IPS DF 4.7 (cell line): ENCODE measurements around the gene FAM120AOS.

ENCODE experiments used
- DNase-seq: peaks from one replicate; pipeline ENCODE4 v3.0.0-alpha.2; 2013; ENCODE audit warnings: low spot score; ENCODE audit errors: extremely low read depth

Gene FAM120AOS

DNA sequence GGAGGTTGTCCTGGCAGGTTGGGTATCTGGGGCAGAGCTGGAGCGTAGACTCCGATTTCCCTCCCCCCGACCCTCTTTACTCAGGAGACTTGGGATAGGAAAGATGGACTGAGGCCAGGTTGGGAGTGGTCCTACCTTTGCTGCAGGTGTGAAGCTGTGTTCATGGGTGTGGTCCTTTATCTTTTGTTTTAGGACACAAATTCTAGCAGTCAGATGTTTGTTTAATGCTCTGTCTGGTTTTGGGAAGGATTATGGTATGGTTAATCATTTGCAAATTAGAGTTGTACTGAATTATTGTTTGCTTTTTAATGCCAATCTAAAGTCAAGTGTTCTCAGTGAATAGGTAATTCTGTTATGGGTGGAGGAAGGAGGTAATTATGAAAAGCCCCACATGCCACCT is 14.1 kb upstream of the FAM120AOS start:
- DNase-seq = no peak

DNA sequence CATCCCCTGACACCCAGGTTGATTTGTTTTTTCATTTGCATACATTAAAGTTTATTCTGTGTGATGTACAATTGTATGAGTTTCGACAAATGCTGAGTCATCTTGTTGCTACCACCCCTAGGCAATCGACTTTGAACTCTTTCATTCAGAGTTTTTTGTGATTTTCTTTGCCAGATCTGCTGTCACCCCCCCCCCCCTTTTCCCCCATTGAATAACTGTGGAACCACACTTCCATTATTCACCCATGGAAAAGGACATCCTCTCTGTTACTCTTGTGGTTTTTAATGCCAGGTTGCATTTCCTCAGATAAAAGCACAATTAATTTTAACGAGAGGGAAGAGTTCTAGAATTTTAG is 13.7 kb upstream of the FAM120AOS start:
- DNase-seq = no peak

DNA sequence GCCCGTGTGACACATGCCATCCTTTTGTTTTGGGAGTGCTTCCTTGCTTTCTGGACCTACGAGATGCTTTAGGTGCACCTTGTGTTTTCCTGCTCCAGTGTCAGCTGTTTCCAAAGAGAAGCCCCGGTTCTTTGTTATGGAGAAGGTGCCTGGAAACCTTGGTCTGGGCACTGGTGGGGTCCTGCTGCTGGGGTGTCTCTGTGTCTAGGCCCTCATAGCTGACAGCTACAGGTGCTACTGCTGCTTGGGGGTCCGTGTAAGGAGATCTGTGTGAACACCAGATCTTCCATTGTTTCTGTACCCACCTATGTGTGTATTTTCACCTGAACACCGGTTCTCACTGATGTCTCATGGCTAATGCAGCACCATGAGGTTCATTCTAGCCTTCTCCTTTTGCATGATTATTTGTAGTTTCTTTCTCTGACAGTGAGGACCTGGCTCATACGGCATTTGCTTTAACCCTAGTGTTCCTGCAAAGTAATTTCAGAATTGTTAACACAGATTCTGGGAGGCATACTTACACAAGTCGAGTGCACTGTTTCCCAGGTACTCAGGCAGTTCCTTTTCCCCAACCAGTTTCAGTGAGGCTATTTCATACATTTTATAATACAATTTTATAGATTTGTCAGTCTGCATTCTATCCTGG is 13.2 kb upstream of the FAM120AOS start:
- no peak for DNase-seq

DNA sequence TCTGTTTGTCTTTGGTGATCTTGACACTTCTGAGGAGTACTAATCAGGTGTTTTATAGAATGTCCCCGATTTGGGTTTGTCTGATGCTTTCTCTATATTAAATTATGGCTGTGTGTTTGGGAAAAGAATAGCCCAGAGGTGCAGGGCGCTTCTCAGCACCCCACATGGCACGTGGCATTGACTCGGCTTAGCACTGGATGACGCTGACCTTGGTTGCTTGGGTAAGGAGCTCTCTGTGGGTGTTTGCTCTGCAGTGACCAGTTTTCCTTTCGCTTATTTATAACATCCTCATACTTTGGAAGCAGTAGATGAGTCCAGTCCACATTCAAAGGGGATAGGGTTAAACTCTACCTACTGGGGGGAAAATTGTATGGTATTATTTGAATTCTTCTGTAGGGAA is 12.5 kb upstream of the FAM120AOS start:
- DNase-seq = no peak

DNA sequence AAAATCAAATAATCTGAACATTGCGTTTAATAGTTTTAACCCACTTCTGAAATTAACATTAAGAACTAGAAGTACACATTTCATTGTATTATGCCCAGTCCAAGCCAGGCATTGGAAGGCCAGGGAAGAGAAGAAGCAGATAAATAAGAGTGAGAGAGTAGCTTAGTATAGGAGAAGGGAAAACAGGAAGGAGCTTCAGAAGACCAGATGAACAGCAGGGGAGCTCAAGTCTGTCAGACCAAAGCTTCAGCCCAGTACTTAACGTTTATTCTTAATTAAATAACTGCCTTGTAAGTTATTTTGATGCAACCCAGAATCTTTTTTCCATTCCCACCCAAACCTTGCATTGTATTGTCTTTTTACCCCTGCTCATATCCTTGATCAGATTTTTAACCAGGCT is 11.5 kb upstream of the FAM120AOS start:
- DNase-seq = no peak

DNA sequence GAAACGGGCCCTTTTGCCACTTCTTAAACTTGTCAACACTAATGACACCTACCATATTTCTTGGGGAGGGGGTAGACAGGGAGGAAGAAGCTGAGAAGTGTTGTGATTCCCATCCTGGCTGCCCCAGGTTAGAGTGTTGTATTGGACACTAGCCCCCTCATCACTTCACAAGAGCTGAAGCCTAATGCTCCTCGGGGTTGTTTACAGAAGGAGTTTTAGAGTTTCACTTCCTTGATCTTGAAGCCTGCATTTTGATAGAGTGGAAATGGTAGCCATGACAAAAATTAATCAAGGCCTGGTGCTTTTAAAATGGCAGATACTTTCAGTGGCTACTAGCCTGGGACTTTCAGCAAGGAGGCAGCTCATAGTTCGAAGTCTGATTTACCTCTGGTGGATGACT is 11.0 kb upstream of the FAM120AOS start:
- no peak for DNase-seq

DNA sequence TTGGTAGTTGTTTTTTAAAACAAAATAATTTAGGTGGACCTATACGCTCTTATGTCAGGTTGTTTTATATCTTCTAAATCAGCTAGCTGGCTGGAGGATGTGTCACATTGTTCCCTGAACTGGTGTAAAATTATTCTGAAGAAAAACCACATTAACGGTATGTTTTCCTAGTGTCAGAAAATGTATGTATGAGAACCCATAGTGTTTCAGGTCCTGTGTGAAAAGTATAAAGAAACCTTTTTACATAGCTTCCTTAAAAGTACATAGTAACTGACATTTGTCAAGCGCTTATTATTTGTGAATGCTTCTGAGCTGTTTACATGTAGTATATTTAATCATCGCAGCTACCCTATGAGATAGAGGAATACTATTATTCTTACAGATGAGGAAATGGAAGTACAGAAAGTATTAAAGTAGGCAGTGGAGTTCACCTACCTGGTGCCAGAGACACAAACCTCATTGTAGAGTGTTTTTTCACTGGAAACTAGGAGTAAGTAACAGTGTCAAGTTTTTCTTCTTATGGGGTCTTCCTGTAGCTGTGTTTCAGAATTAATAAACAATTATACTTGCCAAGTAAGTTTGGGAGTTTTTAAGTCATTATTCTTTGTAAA is 10.4 kb upstream of the FAM120AOS start:
- no peak for DNase-seq

DNA sequence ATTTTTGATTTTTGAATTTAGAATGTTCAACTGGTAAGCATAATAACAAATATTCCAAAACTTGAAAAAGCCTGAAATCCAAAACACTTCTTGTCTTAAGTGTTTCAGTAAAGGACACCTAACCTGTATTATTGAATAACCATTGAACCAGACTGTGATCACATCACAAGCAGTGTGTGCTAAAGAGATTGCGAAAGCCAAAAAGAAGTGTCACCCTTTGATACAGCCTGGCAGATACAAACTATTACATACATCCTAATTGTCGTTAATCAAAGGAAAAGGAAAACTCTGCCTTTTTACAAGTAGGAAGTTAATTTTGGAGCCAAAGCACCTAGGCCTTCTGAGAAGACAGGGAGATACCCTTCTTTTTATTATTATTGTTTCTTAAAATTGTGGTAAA is 8.4 kb upstream of the FAM120AOS start:
- no peak for DNase-seq

DNA sequence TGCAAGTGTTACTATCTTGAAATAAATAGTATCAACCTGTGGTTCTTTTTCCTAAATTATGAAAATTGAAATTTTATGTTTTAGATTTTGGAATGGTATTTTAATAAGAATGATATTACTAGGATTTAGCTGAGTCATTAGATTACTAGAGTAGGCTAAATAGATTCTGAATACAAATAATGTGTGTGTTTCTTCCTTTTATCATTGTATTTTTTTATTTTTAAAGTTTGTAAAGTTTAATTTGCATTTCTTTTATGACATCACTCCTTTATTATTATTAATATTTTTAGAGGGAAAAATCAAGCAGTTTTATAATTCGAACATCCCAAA is 8.0 kb upstream of the FAM120AOS start:
- no peak for DNase-seq

DNA sequence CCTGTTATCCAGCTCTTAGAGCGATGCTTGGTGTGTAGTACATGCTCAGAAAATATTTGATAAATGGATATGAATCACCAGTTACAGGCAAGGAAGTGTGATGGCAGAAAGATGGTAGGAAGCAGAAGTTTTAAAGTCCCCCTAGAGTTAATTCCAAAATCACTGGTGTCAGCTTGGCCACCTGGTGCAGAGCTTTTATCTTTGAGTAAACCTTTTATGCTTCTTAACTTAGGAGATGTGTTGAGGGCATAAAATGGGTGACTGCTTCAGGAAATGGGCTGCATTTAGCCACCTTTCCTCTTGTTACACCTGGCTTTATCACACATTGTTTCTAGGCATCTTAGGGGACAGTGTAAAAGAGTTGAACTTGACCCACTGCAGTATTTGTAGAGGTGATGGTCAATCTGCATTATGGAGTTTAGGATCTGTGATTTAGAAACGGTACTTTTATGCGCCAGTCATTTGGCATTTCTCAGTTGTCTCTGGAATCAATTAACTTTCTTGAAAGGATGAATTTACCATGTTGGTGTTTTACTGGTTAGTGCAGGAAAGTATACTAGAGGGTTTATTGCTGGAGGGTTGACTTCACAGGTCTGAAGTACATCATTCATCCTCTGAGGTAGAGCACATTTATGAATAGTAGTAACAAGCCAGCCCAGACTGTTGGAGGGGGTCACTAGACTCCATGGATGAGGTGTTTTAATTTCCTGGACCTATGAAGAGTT is 7.5 kb upstream of the FAM120AOS start:
- DNase-seq = no peak

DNA sequence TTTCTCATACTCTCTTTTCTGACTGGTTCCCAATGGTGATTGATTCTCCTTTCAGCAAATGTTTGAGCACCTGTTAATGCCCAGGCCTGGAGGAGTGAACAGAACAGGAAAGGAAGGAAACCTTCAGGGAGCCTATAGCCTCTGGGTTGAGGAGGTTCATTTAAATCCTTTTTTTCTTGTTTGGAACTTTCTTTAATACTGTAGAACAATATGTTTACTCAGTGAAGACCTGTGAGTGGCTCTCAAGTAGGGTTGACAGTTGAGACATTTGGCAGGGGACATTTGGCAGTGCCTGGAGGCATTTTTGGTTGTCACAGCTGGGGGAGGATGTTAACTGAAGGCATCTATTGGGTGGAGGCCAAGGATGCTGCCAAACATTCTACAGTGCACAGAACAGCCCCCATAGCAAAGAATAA is 6.1 kb upstream of the FAM120AOS start:
- DNase-seq = no peak

DNA sequence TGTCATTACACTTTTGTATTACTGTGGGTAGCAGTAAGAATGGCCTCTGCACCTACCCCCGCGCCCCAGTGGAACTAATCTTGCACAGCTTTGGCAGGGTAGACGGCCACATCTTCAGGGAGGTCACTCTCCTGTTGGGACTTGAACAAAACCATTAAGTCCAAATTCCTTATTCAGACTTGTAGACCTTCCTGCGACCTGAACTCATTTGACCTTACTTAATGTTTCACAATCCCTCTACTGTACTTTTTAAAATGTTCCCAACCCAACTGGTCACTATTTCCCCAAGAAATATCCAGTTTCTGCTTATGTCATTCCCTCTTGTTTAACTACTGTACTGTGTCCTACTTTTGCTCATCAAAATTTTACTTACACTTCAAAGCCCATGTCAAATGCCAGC is 5.3 kb upstream of the FAM120AOS start:
- DNase-seq = no peak

DNA sequence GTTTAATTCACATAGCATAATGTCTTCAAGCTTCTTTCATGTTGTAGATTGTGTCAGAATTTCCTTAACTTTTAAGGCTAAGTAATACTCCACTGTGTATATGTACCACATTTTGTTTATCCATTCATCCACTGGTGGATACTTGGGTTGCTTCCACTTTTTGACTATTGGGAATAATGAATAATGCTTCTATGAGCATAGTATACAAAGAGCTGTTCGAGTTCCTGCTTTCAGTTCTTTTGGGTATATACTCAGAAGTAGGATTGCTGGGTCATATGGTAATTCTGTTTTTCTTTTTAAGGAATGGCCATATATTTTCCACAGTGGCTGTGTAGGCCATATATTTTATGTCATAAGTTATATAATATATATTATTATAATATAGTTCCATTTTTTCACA is 3.6 kb upstream of the FAM120AOS start:
- DNase-seq = no peak

DNA sequence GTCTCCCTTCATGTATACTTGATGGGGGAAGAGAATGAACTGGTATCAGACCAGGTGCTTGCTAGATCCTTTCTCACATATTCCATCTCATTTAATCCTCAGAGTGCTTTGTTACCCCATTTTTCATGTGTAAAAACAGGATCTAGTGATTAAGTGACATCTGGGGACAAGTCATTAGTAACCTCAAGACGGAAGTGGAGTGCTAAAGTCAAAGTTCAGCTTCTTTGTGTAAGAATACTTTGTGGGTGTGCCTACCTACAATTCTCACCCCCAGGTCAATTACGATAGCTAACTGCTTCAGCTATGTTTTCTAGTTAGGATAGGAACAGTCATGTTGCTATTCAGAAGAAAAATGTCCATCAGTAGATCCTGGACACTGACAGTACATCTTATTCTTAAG is 3.1 kb upstream of the FAM120AOS start:
- no peak for DNase-seq

DNA sequence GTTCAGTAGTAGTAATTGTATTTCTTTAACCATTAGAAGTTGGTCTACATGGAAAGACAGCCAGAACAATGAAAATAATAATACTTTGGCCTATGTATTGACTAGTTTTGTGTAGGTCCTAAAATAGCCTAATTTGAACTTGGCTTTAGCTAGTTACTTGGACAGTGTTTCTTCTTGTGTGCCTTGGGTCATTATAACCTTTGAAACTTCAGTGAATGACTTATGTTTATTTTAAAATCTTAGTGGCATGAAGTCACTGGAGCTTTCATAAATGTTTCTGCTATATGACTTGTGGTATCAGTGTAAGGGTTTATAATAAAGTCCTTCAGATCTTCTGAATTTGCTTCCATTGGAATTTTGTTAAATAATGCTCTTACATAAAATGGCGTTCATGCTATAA is 2.6 kb upstream of the FAM120AOS start:
- DNase-seq = no peak

DNA sequence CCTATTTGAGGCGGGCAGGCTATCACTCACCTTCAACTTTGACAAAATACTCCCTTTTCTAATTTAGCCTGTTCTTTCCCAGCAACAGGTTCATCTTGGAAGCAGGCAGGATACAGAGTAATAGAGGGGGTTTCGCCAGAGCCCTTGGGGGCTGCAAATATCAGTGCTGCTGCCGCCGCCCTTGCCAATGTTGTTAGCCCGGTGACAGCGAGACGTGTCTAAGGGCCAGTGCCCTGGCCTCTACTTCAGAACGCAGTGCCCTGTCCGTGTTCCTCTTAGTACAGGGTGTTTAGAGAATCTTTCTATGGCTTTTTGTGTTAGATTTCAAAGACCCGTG is 703 bp downstream of the FAM120AOS start:
- DNase-seq = no peak

DNA sequence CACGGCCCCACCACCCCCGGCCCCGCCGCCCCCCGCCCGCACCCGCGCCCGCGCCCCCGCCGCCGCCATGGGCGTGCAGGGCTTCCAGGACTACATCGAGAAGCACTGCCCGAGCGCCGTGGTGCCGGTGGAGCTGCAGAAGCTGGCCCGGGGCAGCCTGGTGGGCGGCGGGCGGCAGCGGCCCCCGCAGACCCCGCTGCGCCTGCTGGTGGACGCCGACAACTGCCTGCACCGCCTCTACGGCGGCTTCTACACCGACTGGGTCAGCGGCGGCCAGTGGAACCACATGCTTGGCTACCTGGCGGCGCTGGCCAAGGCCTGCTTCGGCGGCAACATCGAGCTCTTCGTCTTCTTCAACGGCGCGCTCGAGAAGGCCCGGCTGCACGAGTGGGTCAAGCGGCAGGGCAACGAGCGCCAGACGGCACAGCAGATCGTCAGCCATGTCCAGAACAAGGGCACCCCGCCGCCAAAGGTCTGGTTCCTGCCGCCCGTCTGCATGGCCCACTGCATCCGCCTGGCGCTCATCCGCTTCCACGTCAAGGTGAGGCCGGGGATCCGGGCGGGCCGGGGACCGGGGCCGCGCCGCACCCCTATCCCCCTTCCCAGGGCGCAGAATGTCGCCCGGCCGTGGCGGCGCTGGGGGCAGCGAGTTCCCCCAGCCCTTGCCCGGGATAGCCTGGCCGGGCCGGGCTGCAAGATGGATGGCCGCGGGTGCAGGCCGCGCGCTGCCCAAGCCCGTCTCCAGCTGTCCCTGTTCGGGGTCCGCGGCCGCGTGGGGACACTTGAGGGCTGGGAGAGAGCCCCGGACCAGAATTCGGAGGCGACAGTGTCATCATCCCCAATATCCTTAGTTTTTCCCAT is 1.3 kb downstream of the FAM120AOS start:
- DNase-seq = no peak

DNA sequence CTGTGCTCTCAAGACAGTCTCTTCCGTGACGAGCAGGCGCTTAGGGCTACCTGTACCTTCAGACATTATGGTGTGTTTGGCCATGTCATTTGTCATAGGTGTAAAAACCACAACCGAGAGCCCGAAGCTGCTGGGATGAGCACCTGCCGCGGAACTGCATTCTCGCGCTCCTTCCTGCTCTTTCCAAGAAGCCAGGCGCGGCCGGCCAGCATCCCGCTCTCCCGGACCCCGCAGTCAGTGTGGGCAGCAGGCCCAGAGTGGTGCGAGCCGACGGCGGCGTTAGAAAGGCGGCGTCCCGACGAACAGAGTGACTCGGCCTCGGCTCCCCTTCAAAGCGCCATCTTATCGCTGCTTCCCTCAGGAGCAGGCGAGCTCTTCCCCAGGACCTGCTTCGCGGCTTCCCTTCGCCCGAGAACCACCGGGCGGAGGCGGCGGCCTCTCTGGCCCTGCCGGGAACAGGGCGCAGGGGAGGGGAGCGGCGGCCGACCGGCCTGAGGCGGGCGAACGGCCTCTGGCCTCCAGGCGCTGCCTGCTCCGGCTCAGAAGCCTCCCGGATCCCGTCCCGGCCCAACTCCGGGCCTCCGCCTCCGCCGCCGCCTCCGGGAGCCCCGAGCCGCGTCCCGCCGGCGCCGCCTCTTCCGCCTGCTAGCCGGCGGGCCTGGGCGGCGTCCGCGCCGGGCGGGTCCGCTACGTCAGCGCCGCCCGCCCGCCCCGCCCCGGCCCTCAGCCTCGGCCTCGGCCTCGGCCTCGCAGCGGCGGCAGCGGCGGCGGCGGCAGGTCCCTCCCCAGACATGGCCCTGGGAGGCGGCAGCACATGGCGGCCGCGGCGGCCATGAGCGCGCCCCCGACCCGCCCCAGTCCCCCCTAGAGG is 2.2 kb downstream of the FAM120AOS start, which contains the start of gene FAM120A:
FAM120A (plus strand) TSS at position 741 of the 871 bp plus-strand sequence. CDS start 231 bp downstream, outside the sequence.
- no peak for DNase-seq

DNA sequence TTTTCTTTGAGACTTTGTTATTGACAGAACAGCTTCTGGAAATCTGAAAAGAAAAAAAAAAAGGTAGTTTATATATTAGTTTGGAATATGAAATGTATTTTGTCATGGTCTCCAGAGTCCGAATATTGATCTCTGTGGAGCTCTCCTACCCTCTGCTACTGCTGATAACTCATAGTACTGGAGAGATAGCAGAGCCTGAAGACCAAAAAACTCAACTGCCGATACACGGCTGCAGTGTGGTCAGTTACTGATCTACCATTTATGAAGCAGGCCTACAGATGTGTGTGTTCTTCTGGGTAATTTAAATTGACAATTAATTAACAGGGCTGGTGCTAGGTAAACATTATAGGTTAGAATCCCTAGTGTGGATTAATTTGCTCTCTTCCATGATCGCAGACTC is 5.7 kb downstream of the FAM120AOS start:
- DNase-seq = no peak

DNA sequence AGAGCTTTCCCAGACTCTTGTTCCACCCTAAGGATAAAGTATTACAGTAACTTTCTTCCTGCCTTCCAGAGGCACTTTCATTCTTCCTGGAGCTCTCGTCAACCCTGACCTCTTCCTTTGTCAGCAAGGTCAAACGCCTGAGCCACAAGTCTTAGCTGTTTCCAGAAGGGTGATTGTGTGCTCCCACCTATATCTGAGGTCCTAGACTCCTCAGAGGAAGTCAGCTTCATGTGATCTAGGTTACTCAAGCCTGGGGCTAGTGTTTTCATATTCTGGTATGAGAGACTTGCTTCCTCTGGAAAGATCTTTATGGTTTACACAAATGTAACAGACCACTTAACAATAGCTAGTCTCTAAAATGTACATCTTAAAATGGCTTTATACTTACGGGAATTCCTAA is 7.3 kb downstream of the FAM120AOS start:
- no peak for DNase-seq

DNA sequence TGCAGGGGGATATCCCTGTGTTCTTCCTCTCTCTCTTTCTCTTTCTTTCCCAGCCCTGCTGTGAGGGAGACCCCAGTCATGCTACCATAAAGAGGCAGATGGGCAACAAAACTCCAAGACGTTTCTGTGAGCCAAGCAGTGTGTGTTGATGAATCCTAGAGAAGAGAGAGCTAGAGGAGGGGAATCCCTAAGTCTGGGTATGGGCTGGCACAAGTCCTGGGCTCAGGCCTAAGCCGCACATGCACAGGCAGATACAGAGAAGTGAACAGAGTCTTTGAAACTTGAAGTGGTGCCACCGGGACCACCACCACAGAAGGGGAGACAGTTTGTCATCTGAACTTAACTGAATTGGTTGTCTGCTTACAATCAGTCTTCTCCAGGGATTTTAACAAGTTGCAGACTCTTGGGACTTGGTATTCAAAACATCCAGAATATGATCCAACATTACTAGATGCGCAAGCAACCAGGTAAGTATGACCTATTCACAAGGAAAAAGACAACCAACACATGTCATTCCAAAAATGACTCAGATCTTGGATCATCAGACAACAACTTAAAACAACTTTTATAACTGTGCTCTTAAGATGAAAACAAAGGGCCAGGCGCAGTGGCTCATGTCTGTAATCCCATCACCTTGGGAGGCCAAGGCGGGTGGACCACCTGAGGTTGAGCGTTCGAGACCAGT is 12.3 kb downstream of the FAM120AOS start:
- no peak for DNase-seq
